Ishikawa (cell line): ENCODE data around the gene LNX2.

ENCODE experiments used
- CEBPB ChIP-seq: IDR thresholded peaks from 2 replicates; pipeline ENCODE4 v1.6.1; 2012
- CREB1 ChIP-seq: IDR thresholded peaks from 2 replicates; pipeline ENCODE4 v1.6.1; 2012; ENCODE audit warnings: low read depth
- EGR1 ChIP-seq: IDR thresholded peaks from 2 replicates; pipeline ENCODE4 v1.6.1; 2012
- EP300 ChIP-seq: IDR thresholded peaks from 2 replicates; pipeline ENCODE4 v1.6.1; 2012; ENCODE audit warnings: borderline replicate concordance
- FOXM1 ChIP-seq: IDR thresholded peaks from 2 replicates; pipeline ENCODE4 v1.6.1; 2012; ENCODE audit warnings: low read depth, borderline replicate concordance
- NFIC ChIP-seq: IDR thresholded peaks from 2 replicates; pipeline ENCODE4 v1.6.1; 2012
- RAD21 ChIP-seq: IDR thresholded peaks from 2 replicates; pipeline ENCODE4 v1.6.1; 2012; ENCODE audit warnings: low read depth
- TAF1 ChIP-seq: IDR thresholded peaks from 2 replicates; pipeline ENCODE4 v1.6.1; 2012; ENCODE audit warnings: low read depth, mild to moderate bottlenecking
- TCF12 ChIP-seq: IDR thresholded peaks from 2 replicates; pipeline ENCODE4 v1.6.1; 2012; ENCODE audit warnings: low read depth
- TEAD4 ChIP-seq: IDR thresholded peaks from 2 replicates; pipeline ENCODE4 v1.6.1; 2012
- YY1 ChIP-seq: IDR thresholded peaks from 2 replicates; pipeline ENCODE4 v1.6.1; 2012; ENCODE audit warnings: low read depth
- ZBTB7A ChIP-seq: IDR thresholded peaks from 2 replicates; pipeline ENCODE4 v1.6.1; 2012; ENCODE audit warnings: low read depth
- TF ChIP-seq, protein P1 (sequence below): IDR thresholded peaks from 2 replicates; pipeline ENCODE4 v1.6.1; 2012
- TF ChIP-seq, protein P2 (sequence below): IDR thresholded peaks from 2 replicates; pipeline ENCODE4 v1.6.1; 2012; ENCODE audit warnings: low read depth, mild to moderate bottlenecking
- TF ChIP-seq, protein P3 (sequence below): IDR thresholded peaks from 2 replicates; pipeline ENCODE4 v1.6.1; 2012

The LNX2 gene

DNA sequence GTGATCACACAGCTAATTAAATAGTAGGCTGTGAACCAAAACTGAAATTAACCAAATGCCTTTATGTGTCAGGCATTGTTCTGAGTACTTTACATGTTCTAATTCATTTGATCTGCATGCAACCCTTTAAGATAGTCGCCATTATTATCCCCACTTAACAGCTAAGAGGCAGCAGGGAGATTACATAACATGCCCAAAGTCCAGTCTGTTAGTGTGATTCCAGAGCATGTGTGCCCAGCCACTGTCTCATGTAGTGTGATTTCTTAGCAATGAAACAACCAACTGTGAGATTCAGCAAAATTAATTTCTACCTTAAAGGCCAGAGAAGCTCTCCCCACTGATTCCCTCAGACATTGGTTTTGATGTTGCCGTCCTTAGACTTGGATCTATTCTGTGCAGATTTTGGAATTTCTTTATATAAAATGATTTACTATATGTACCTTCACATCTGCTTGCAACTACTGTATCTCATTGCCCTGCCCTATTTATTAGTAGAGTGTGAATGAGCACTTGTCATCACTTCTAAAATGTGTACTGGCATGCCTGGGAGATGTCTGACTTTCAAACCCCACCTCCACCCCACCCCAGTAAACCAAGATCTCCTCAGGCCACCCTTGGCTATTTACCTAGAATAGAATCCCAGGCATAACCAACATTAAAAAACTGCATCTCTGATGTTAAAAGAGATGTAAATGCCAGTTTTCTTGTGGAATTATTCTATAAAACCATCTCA, 42.6 kb upstream of the LNX2 start:
- TF ChIP-seq NFIC (no peak), EGR1 (no peak), ZBTB7A (no peak), TAF1 (no peak), TEAD4 (no peak), RAD21 (no peak), CEBPB (no peak), YY1 (no peak), TCF12 (no peak), CREB1 (no peak), FOXM1 (no peak), EP300 (no peak)
- TF ChIP-seq, protein P1, sequence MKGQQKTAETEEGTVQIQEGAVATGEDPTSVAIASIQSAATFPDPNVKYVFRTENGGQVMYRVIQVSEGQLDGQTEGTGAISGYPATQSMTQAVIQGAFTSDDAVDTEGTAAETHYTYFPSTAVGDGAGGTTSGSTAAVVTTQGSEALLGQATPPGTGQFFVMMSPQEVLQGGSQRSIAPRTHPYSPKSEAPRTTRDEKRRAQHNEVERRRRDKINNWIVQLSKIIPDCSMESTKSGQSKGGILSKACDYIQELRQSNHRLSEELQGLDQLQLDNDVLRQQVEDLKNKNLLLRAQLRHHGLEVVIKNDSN = no peak
- TF ChIP-seq, protein P2, sequence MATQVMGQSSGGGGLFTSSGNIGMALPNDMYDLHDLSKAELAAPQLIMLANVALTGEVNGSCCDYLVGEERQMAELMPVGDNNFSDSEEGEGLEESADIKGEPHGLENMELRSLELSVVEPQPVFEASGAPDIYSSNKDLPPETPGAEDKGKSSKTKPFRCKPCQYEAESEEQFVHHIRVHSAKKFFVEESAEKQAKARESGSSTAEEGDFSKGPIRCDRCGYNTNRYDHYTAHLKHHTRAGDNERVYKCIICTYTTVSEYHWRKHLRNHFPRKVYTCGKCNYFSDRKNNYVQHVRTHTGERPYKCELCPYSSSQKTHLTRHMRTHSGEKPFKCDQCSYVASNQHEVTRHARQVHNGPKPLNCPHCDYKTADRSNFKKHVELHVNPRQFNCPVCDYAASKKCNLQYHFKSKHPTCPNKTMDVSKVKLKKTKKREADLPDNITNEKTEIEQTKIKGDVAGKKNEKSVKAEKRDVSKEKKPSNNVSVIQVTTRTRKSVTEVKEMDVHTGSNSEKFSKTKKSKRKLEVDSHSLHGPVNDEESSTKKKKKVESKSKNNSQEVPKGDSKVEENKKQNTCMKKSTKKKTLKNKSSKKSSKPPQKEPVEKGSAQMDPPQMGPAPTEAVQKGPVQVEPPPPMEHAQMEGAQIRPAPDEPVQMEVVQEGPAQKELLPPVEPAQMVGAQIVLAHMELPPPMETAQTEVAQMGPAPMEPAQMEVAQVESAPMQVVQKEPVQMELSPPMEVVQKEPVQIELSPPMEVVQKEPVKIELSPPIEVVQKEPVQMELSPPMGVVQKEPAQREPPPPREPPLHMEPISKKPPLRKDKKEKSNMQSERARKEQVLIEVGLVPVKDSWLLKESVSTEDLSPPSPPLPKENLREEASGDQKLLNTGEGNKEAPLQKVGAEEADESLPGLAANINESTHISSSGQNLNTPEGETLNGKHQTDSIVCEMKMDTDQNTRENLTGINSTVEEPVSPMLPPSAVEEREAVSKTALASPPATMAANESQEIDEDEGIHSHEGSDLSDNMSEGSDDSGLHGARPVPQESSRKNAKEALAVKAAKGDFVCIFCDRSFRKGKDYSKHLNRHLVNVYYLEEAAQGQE = no peak
- TF ChIP-seq, protein P3, sequence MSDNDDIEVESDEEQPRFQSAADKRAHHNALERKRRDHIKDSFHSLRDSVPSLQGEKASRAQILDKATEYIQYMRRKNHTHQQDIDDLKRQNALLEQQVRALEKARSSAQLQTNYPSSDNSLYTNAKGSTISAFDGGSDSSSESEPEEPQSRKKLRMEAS = no peak

DNA sequence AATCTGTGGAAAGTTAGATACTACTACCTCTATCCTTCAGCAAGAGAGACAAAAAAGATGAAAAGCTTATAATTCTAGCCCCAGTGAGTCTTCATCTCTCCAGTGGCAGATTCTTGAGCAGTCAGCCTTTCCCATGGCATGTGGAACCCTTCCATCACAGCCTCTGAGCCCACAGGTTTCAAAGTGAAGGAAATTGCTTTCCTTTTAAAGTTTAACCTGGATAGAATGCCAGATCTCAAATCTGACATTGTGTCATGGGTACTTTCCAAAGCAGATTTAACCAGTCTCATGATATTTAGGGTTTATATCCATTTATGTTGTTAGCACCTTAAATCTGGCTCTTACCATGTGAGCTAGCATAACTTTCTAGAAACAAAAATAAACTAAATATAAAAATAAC, 40.7 kb upstream of the LNX2 start:
- TF ChIP-seq CREB1 (no peak), EP300 (no peak), TEAD4 (no peak)
- TF ChIP-seq, protein P3 = no peak
- TF ChIP-seq, protein P2 = no peak

DNA sequence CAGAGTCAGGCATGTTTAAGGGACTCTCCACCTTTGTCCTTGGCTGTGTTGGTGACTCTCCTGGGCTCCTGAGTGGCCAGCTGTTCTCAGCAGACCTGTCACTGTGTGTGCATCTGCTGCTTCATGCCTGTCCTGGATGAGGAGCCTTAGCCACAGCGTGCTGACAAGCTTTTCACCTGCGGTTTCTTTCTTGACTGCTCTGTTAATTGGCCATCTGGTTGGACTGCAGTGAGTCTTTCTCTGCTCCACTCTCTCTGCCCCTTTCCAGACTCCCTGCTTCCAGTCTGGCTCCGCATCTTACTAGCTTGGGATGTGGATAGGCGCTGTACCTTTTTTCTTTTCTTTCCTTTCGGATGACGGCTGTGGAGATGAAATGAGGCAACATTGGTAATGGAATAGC, 40.2 kb upstream of the LNX2 start:
- TF ChIP-seq TAF1 (no peak), NFIC (no peak), CEBPB (no peak), ZBTB7A (no peak), FOXM1 (no peak), CREB1 (no peak), TEAD4 (no peak), EP300 (no peak)
- TF ChIP-seq, protein P2 = no peak
- TF ChIP-seq, protein P1 = no peak

DNA sequence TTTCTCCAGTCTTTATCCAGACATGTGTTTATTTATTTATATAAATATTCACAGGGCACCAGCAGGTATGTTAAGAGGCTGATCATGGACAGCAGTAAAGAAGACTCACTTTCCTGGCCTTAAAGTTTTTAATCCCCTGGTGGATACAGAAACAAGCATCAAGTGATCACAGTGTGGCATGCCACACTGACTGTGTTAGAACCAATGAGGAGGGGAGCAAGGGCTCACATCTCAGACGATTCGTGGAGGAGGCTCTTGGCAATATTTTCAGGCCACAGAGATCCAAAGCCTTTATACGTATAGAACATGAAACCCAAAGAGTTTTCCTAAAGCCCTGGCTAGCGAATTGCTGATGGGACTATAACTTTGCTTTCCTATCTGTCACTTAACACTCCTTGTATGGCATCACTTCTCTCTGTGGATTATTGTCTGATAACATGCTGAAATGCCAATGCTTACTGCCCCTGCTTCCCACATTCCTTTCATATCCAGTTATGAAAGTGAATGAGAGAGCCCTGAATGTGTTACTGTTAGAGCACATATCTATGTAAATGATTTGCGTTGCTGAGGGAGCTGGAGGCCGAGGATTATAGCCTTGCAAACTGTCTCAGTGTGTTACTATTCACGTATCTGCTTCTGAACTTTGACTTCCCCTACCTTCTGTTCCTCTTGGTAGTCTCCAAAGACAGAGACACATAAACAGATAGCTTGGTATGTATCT, 39.0 kb upstream of the LNX2 start:
- TF ChIP-seq NFIC = no peak
- TF ChIP-seq CREB1 = no peak
- TF ChIP-seq, protein P1 = no peak
- no peak for TF ChIP-seq EP300
- no peak for TF ChIP-seq TEAD4
- TF ChIP-seq, protein P3 = no peak
- no peak for TF ChIP-seq FOXM1
- TF ChIP-seq YY1 = no peak
- no peak for TF ChIP-seq ZBTB7A
- no peak for TF ChIP-seq EGR1
- TF ChIP-seq CEBPB = no peak
